CD4-positive, alpha-beta T cell treated with Interferon alpha-2 for 1 hour (primary cell): ENCODE data around the gene LTA4H.

Experiments
- DNase-seq, 2 donors: peaks; one replicate each; pipeline ENCODE4 v3.0.0-alpha.2; 2020 to 2022

LTA4H gene

GRCh38 chr12:96033549-96034389, 1.6 kb downstream of the LTA4H start:
- no peak for DNase-seq

GRCh38 chr12:96029826-96030225, 5.6 kb downstream of the LTA4H start:
- DNase-seq, result no peak

DNA sequence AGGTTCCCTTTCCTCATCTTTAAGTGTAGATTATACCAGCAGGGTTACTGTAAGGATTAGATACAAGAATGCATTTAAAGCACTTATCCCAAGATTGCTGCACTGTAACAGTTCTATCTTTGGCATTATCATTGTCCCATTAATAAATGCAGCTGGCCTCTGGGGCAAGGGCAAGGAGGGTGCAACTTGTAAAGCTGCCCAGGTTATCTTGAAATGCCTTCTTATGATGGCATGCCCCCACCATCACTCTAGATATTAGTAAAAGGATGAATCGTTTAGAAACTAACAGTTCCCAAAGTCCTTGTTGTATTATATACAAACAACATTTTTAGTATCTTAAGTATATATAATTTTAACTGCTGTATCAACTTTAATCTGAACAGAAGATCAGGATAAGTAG, 6.8 kb downstream of the LTA4H start:
- no peak for DNase-seq

DNA sequence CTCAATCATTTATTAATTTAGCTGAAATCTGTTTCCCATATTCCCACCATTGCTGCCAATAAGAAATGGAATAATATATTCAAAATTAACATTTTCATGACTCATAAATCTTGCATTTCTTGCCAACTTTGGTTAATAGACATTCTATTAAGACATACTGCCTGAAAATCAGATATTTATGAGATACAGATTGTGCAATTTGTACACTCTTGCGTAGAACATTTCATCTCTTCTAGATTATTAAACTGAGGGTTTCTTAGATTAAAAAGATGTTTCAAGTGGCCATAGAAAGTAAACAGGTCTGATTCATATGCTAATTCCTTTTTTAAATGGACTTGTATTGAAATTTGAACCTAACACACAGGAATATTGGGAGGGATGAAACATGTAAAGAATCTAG, 9.1 kb downstream of the LTA4H start:
- no peak for DNase-seq

GRCh38 chr12:96025518-96025917, 9.9 kb downstream of the LTA4H start:
- DNase-seq, result no peak

DNA sequence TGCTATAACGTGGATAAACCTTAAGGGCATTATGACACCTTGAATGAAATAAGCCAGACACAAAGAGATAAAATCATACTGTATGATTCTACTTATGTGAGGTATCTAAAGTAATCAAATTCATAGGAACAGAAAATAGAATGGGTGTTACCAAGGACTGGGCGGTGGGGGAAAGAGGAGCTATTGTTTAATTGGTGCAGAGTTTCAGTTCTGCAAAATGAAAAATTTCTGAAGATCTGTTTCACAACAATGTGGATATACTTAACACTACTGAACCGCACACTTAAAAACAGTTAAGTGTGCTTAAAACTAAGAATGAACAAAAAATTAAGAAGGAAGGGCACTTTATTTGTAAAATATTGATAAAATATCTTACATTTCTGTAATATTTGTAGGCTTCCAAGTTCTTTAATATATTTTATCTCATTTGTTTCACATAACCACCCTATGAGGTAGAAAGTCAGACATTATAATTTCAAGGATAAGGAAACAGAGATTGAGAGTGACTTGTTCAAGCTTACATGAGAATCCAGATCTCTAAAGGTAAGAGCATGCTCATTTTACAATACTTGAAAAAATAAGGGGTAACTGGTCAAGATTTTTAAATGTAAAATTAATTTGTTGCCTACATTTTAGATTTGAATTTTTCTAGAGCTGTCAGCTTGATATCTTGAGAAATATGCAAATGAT, 14.9 kb downstream of the LTA4H start:
- no peak for DNase-seq

GRCh38 chr12:96015672-96016071, 19.7 kb downstream of the LTA4H start:
- DNase-seq, result no peak

DNA sequence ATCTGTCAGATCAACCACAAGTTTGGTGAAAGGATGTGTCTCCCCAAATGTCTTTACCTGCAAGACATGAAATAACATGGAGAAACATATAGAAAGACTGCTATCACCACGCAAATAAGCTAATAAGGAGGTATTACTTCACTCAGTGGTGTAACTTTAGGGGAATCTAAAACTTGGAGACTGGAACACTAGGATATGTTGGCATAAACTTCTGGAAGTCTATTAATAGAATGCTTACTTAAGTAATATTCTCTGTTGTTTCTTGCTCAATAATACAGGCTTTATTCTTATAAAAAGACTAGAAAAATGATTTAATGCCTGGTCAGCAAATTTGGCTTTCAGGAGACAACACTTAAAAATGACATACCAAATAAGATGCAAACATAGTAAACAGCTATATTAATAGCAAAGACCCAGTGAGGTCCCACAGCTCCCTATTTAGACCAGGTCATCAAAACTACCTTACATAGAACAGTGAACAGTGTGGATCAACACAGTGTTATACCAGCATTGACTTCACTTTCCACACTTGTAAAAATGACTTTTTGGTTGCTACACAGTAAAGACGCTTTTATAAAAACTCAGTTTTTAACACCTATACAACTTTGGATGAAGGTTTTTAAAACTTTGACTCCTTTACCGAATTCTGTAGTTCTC, 20.3 kb downstream of the LTA4H start:
- no peak for DNase-seq

DNA sequence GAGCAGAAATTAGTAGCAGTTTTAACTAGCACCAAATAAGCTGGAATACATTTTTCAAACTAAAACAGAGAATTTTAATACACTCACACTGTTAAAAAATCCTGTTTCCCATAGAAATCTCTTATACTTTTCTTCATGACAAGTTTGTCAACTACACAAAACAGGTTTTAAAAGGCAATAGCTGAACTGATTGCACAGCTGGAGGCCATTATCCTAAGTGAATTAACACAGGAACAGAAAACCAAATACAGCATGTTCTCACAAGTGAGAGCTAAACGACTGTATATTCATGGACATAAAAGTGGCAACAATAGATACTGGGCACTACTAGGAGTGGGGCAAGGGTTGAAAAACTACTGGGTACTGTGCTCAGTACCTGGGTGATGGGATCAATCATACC, 27.7 kb downstream of the LTA4H start:
- no peak for DNase-seq

GRCh38 chr12:96006727-96007126, 28.7 kb downstream of the LTA4H start:
- no peak for DNase-seq

- no peak for DNase-seq
These were observed 34.5 kb downstream of the LTA4H start for GRCh38 chr12:96000858-96001257.

- no peak for DNase-seq
These were observed 35.9 kb downstream of the LTA4H start for GRCh38 chr12:95999484-95999883.

DNA sequence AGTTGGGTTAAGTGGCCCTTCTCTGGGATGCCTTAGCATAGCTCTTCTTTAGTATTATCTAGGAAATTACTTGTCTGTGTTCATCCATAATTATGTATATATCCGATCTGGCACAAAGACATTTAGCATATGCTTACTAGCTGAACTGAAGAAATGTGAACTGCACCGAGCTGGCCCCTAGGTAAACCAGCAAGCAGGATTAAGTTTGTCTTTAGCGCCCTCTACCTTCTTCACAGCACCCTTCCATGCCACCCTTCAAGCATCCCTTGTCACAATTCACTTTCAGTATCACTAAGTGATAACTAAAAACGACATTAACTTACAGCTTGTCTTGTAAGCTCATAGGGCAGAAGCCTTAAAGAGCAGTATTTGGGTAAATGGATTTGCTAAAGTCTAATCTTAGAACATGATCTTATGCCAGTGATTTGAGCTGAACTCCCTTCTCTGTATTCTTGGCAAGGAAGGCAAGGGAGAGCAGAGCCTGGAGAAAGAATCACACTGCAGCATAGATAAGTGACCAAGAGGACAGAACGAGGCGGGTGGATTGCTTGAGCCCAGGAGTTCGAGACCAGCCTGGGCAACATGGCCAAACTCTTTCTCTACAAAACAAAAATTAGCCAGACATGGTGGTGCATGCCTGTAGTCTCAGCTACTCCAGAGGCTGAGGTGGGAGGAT, 36.6 kb downstream of the LTA4H start:
- DNase-seq, result peak; percentile 51 to 74

GRCh38 chr12:95997911-95998510, 37.4 kb downstream of the LTA4H start:
- DNase-seq, result no peak

DNA sequence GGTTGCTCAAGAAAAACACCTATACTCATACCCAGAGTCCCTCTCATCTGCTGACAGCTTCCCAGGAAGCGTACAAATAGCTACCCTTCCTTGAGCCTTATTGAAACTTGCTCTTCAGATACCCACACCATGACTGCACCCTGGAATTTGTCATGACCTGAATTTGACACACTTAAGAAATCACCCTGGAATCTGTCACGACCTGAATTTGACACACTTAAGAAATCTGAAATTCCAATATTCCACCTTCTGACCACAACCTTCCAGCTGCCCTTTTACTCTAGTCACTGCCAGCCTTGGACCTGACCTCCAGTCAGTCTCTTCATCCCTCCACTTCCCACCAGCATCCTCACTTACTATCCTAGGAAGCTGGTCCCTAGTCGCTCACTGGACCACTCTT, 38.1 kb downstream of the LTA4H start:
- DNase-seq, result no peak

- DNase-seq, result peak in 1 of 2 donors; percentile 36
These were observed 39.2 kb downstream of the LTA4H start, which contains the start of gene HAL for GRCh38 chr12:95996034-95996658. Gene HAL, minus strand, starts transcription at chr12:95996344. Its CDS starts 434 bp downstream, at chr12:95995910.

GRCh38 chr12:95995238-95996031, 40.0 kb downstream of the LTA4H start:
- no peak for DNase-seq

- DNase-seq, result no peak
These were observed 40.9 kb downstream of the LTA4H start for GRCh38 chr12:95994476-95994875.

DNA sequence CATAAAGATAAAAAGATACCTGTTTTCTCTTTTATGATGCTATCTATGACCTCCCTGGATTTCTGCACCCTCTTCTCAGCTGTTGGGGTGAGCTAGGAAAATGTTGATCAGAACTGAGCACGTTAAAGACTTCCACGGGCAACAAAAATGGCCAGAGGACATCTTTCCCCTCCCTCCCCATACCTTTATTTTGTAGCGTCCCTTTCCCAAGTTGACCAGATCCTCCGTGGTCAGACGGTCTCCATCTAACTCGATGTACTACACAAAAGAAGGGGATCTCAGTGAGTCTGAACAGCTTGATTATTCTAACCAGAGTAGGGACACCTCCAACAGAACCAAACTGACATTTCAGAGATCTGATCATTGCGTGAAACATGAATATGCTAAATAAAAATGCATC, 41.5 kb downstream of the LTA4H start:
- DNase-seq, result no peak

DNA sequence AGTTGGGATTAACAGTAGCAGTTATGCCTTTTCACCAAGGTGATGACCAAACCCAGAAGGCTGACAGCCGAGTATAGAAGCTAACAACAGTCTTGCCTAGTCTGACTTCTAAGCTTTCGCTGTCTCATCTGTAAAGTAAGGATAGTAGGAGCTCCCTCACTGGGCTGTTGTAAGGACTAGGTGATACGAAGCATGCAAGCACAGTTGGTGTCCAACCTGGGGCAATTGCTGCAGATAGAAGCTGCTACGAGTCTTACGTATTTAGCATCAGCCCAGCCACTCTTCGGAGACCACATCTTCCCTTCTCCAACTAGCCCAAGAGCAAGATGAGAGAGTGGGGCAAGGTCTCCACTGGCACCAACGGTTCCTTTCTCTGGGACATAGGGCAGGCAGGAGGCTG, 45.3 kb downstream of the LTA4H start:
- no peak for DNase-seq

- no peak for DNase-seq
These were observed 45.8 kb downstream of the LTA4H start for GRCh38 chr12:95989504-95990123.
